Placental epithelial cell (primary cell): ENCODE measurements around the gene FGF23. TPM values are rescaled to one million over a fixed set of nuclear protein-coding genes. Genes with fewer than 3 reads are reported as not detected.

Experiments
- total RNA-seq: library from RNA; depleted of rRNA; stranded (reverse); fragments of >200 nt; gene quantifications from 2 replicates; pipeline ENCODE4 v1.2.3, GENCODE V29; 2012

The FGF23 gene
- total RNA-seq, result not detected in 2 replicates

GRCh38 chr12:4379405-4379804, at the start of gene FGF23:
Gene FGF23 (minus strand): TSS chr12:4379712. CDS start chr12:4379582, 130 bp downstream.

GRCh38 chr12:4320853-4321701, 58.4 kb downstream of the FGF23 start, which contains the start of gene TIGAR:
Gene TIGAR (plus strand): TSS chr12:4321213. CDS start chr12:4321272, 59 bp downstream.

Other genes starting within 250 kb of the FGF23 start
- gene CCND2, start 106.0 kb downstream of the FGF23 start, total RNA-seq, result 404 and 516 TPM in 2 replicates
- 3.5 and 14.7 TPM in 2 replicates for gene TIGAR, start 58.5 kb downstream of the FGF23 start, total RNA-seq
- not detected in 2 replicates for gene FGF6, start 66.1 kb upstream of the FGF23 start, total RNA-seq
- gene RAD51AP1, start 159.2 kb upstream of the FGF23 start, total RNA-seq, result 5.1 and 5.4 TPM in 2 replicates
- 64.7 and 104 TPM in 2 replicates for gene DYRK4, start 182.5 kb upstream of the FGF23 start, total RNA-seq